ENCODE results near the gene DMAC2L. TPM values are rescaled to one million over a fixed set of nuclear protein-coding genes. Genes with fewer than 3 reads are reported as not detected.

The DMAC2L gene
- total RNA-seq, 1 donor from 2014 or later = 18.6 TPM

- no peak for DNase-seq (ENCODE audit: low spot score in 2 of 2, unreplicated experiment in 2 of 2)
- no peak for TF ChIP-seq CTCF (IDR thresholded peaks at IDR 0.05; ENCODE audit: unreplicated experiment)
- H3K27ac Mint-ChIP-seq = no peak overlapping the region
- H3K36me3 Mint-ChIP-seq = no peaks in the 10 kb centered on the region
- H3K4me1 Mint-ChIP-seq = peaks cover 27% of the 10 kb centered on the region
- no peaks in the 10 kb centered on the region for H3K27me3 Mint-ChIP-seq (ENCODE audit: low read depth)
- no peak overlapping the region for H3K4me3 Mint-ChIP-seq
- no peaks in the 10 kb centered on the region for H3K9me3 Mint-ChIP-seq
These were observed 26.5 kb downstream of the DMAC2L start for GRCh38 chr14:50338587-50338986.

- TF ChIP-seq CTCF (IDR thresholded peaks at IDR 0.05; ENCODE audit: unreplicated experiment) = no peak
- Mint-ChIP-seq H3K27ac (no peak overlapping the region), H3K36me3 (no peaks in the 10 kb centered on the region), H3K9me3 (no peaks in the 10 kb centered on the region), H3K4me1 (peaks cover 27% of the 10 kb centered on the region), H3K27me3 (ENCODE audit: low read depth) (no peaks in the 10 kb centered on the region), H3K4me3 (no peak overlapping the region)
- DNase-seq (ENCODE audit: low spot score in 2 of 2, unreplicated experiment in 2 of 2) = no peak
These were observed 27.2 kb downstream of the DMAC2L start for GRCh38 chr14:50339178-50339804.

- Mint-ChIP-seq H3K4me1 (peaks cover 26% of the 10 kb centered on the region), H3K27ac (no peak overlapping the region), H3K9me3 (no peaks in the 10 kb centered on the region), H3K27me3 (ENCODE audit: low read depth) (no peaks in the 10 kb centered on the region), H3K4me3 (no peak overlapping the region), H3K36me3 (no peaks in the 10 kb centered on the region)
- TF ChIP-seq CTCF (IDR thresholded peaks at IDR 0.05; ENCODE audit: unreplicated experiment) = no peak
- DNase-seq (ENCODE audit: low spot score in 2 of 2, unreplicated experiment in 2 of 2) = no peak
These were observed 27.9 kb downstream of the DMAC2L start for GRCh38 chr14:50340045-50340444.

GRCh38 chr14:50340963-50341362 lies 28.8 kb downstream of the DMAC2L start:
- no peaks in the 10 kb centered on the region for H3K9me3 Mint-ChIP-seq
- H3K36me3 Mint-ChIP-seq = no peaks in the 10 kb centered on the region
- H3K4me3 Mint-ChIP-seq = no peak overlapping the region
- H3K27me3 Mint-ChIP-seq (ENCODE audit: low read depth) = no peaks in the 10 kb centered on the region
- no peak for TF ChIP-seq CTCF (IDR thresholded peaks at IDR 0.05; ENCODE audit: unreplicated experiment)
- H3K4me1 Mint-ChIP-seq = peaks cover 25% of the 10 kb centered on the region
- H3K27ac Mint-ChIP-seq = no peak overlapping the region
- no peak for DNase-seq (ENCODE audit: low spot score in 2 of 2, unreplicated experiment in 2 of 2)

GRCh38 chr14:50342221-50343078 lies 30.3 kb downstream of the DMAC2L start:
- H3K4me1 Mint-ChIP-seq = peaks cover 21% of the 10 kb centered on the region
- H3K9me3 Mint-ChIP-seq = no peaks in the 10 kb centered on the region
- no peaks in the 10 kb centered on the region for H3K36me3 Mint-ChIP-seq
- TF ChIP-seq CTCF (IDR thresholded peaks at IDR 0.05; ENCODE audit: unreplicated experiment) = no peak
- no peak overlapping the region for H3K27ac Mint-ChIP-seq
- DNase-seq (ENCODE audit: low spot score in 2 of 2, unreplicated experiment in 2 of 2) = no peak
- H3K4me3 Mint-ChIP-seq = no peak overlapping the region
- H3K27me3 Mint-ChIP-seq (ENCODE audit: low read depth) = no peaks in the 10 kb centered on the region
